Kasumi-1 (cell line): ENCODE measurements around the gene DNLZ.

Source experiments
- DNase-seq, 2 experiments: peaks; one replicate each; lab custom pipeline; 2025; lab: John Stamatoyannopoulos, UW

Gene DNLZ

DNA sequence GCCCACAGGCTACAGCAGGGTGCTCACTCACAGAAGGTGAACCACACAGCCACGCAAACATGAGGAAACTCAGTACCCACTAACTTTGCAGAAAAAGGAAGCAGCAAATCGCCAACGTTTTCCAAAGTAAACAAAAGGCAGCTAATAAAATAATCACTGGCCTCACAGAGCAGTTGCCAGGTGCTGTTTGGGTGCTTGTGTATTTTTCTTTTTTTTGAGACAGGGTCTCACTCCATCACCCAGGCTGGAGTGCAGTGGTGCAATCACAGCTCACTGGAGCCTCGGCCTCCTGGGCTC, 32.6 kb upstream of the DNLZ start:
- no peak for DNase-seq

DNA sequence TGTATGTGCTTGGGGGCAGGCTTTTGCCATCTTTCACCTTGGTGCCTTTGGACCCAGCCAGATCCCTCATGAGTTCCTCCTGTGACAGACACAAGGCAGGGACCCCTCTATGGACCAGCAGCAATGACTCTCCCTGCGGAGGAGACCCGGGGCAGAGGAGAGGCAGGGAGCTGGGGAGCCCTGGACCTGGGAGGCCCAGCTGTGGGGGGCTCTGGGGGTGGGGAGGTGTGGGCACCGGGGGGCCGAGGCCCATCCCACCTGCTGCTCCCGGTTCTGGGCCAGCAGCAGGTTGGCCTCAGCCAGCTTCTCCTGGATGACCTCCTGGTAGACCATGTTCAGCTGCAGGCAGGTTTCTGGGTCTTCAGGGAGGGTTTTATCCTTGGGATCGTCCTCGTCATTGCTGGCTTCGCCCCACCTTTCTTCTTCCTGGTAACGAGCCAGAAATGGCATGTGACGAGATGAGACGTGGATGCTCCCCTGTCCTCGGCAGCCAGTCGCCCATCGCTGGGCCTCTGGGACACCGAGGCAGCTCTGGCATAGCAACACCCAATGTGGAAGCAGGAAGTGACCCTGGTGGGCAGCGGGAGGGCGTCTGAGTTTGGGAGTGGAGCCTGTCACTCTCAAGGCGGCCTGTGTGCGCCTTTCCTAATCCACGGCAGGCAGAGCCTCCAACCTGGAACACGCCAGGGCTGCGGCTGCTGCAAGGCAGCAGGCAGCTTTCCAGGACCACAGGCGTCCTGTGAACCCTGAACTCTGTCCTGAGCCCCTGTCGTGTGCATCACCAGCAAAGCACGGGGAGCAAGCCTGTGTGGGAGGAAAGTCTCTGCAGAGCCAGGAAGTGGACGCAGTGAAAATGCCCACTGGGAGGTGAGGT, 32.0 kb upstream of the DNLZ start:
- DNase-seq: no peak

DNA sequence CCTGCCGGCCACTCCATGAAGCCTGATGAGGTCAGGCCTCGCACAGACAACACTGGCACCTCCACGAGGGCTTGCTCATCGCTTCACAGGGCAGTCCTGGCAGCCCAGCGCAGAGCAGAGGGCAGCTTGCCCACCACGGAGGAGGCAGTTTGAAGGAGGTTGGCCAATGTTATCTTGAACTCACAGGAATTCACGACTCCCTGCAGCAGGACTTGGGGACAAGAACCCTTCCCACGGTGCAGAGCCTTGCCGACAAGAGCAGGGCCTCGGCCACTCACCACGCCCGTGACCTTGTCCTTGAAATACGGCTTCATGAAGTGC, 31.4 kb upstream of the DNLZ start:
- no peak for DNase-seq

DNA sequence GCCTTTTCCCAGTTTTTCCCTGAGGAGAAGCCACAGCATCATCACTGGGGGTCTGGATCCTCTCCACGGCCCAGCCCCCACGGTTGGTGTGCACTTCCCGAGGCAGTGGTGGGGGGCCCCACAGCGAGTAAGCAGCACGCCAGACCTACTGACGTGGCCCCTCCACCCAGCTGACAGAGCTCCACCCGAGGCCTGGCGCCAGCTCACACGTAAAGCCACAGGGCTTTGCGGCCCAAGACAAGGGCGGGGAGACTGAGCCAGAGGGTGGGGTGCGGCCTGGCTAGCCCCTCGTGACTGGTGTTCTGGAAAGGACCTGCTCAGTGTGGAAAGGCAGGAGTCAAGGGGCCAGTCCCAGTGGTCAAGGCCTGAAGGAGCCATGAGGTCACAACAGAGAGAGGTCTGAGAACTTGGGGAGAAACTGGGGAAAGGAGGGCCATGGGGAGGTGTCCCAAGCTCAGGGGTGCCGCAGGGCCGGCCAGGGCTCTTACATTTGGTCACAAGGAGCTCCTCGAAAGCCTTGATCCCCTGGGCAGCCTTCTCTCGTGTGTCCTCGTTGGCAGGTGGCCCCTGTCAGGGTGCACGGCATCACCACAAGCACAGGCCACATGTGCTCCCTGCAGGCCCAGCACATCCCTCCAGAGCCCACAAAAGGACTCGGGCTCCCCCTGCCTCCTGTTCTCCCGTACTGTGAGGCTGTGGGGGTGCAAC, 30.9 kb upstream of the DNLZ start:
- DNase-seq: no peak

DNA sequence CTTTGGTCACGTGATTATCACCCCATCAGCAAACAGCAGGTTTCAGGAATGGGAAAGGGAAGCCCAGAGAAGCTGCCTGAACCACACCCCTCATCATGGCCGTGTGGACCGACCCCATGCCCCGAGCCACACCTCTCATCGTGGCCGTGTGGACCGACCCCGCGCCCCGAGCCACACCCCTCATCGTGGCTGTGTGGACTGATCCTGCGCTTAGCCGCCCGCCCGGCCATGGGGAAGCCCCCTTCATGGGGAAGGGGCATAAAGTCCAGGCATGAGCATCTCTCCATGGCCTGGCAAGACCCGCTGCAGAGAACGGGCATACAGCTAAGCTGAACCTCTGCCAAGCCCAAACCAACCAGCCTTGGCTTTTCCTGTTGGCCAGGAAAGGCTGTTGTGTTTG, 30.0 kb upstream of the DNLZ start:
- no peak for DNase-seq

DNA sequence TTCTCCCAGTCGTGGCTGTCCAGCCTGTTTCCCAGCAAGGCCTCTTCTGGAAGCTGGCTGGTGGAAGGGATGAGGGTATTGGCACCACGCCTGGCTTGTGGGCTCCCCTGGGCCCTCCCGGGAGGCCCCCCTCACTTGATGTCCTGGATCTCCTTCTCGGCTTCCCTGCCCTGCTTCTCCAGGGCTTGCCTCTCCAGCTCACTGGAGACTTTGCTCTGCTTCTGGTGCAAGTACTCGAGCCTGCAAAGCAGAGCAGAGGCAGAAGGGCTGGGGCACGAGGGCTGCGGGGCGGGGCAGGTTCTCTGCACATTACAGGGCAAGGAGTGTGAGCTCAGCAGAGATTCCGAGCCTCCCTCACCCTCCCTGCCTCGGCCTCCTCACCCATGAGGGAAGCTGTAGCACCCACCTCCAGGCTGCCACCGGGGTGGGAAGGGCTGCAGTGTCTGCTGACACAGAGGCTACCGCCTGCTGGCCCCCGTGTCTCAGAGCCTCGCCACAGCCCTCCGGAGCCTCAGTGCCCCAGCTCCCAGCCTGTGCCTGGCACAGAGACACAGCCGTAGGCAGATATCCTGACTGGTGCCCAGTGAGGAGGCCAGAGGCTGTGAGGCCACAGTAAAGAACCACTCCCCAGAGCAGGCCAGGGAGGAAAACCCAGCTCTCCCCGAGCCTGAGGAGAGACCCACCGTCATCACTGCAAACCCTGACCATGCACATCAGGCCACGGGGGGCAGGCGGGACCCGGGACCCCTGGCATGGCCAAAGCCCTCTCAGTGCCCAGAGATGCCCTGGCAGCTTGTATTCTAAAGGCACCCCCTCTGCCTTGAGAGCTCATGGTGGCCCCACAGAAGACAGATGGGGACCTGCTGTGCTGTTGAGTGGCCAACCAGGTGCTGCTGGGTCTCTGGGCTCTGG, 29.2 kb upstream of the DNLZ start:
- no peak for DNase-seq

DNA sequence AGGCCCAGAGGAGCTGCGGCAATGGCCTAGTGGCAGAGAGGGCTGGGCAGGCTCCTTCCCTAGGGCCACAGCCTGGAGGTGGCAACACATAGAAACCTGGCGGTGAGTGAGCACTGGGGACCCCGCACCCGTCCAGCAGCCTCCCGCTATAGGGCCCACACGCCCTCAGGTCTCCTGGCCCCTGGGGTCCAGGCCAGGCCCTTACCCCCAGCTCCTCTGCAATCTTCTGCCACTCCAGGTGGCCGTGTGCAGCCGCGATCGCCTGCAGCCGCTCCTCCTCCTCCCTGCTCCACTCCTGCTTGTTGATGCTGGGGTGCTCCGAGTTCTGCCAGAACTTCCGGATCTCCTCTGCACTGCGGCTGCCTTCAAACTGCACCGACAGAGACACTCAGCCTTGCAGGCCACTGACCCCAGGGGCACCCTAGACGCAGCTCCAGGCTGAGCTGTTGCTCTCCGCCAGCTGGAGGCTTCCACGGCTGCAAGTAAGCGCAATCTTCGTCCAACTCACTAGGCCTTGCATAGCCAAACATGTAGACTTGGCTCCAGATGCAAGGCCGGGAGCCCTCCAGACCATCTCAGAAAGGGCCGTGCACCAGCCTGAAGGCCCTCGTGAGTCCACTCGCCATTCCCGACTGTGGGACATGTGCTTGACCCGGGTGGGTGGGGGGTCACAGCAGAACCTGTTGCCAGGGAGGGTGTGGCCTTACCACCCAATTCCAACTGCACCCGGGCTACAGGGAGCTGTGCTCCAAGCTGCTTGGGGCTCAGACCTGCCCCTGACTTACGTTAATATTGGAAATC, 28.4 kb upstream of the DNLZ start:
- no peak for DNase-seq

DNA sequence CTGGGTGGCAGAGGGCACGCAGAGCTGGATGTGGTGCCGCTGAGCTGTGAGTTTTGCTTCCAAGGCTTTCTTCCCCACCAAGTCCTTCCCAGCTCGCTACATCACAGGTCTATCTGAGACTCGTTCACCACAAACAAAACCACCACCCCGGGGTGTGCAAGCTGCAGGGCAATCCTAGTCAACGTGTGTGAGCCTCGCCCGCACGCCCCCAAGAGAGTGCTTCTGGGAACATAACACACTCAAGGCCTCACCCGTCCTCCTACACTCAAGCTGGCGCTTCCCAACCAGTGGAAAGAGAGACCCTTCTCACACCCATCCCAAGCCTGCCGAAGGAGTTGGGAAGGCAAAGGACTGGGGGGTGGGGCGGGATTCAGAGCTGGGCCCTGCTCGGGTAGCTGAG, 25.9 kb upstream of the DNLZ start:
- no peak for DNase-seq

DNA sequence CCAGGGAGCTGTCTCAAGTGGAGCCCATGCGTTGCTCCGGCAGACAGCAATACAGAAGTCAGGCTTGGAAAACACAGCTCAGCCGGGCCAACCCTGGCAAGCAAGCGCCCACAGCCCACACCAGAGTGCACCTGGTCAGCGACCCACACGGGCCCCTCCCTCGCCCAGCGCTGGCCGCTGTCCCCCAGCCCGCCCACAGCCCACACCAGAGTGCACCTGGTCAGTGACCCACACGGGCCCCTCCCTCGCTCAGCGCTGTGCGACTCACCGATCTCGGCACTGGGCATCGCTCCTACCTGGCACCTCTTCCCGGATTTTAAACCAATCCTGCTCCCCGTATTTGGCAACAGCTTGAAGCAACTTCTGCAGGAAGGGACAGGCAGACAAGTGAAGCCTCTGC, 23.7 kb upstream of the DNLZ start:
- no peak for DNase-seq

DNA sequence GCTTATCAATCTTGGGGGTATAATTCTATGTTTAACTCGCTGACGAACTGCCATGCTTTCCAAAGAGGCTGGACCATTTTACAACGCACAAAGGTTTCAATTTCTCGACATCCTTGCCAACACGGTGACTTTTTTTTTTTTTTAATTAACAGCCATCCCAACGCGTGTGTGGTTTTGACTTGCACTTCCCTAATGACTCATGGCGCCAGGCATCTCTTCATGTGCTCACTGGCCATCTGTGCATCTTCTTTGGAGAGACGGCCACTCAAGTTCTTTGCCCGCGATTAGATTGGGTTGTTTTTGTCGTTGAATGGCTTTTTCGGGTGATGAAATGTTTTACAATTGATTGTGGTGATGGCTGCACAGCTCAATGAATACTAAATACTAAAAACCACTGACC, 22.5 kb upstream of the DNLZ start:
- no peak for DNase-seq

DNA sequence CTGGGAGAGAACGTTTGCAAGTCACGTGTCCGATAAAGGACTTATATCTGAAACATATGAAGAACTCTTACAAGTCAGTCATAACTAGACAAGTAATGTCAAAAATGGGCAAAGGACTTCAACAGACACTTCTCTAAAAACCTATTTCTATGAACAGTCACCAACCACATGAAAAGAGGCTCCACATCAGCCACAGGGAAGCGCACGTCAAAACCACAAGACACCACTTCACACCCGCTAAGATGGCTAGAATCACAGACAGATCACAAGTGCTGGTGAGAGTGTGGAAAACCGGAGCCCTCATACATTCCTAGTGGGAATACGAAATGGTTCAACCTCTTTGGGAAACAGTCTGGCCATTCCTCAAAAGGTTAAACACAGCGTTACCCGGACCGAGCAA, 21.5 kb upstream of the DNLZ start:
- DNase-seq: no peak

DNA sequence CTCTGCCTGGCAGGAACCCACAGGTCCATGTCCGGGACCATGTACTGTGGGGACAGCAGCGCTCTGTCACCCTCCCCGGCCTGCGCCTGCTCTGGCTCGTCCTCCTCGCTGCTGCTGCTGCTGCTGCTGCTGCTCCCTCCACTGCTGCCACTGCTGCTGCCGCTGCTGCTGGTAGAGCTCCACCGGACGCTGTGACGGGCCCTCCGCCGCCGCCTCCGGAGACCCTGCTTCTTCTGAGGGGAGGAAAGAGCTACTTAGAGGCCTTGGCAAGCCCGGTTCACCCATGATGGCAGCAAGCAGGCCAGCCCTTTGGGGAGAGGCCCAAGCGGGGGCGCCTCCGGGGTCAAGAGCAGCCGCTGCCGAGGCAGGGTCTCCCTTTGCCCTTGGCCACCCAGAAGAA, 19.9 kb upstream of the DNLZ start:
- no peak for DNase-seq

DNA sequence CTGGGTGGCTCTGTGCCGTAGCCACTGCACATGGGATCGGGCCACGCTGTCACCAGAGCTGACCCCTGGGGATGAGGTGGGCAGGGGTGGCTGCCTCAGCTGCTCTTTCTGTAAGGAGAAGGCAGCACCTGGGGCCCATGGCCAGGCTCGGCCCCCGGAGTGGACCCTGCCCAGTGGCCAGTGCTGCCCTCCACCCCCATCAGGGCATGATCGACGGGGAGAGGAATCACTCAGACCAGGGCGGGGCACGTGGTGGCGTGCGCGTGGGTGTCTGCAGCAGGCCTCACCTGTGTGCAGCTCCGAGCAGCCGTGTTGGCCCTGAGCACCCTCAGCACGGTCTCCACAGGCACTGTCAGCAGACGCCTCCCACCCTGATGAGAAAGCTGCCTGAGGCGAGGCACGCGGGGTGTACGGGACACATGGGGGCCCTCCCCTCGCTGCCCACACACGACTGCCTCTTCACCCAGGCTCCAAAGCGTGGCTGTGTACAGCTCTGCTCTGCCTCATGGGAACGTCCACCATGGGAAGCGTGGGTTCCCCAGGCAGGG, 18.5 kb upstream of the DNLZ start:
- no peak for DNase-seq

DNA sequence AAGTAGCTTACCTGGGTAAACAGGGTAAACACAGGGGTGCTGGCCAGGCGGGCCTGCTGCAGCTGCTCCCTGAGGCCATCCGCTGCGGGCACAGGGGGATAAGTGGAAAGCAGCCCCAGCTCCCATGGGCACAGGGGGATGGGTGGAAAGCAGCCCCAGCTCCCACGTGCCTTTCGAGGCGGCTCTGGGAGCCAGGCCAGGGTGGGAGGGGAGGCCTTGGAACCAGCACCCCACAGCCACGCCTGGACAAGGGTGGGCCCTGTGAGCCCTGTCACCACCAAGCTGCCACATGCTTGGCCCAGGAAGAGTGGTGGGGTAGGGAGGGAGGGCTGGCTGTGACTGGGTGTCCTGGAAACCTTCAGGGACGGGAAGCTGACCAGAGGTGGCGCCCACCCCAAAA, 17.8 kb upstream of the DNLZ start:
- DNase-seq: no peak

DNA sequence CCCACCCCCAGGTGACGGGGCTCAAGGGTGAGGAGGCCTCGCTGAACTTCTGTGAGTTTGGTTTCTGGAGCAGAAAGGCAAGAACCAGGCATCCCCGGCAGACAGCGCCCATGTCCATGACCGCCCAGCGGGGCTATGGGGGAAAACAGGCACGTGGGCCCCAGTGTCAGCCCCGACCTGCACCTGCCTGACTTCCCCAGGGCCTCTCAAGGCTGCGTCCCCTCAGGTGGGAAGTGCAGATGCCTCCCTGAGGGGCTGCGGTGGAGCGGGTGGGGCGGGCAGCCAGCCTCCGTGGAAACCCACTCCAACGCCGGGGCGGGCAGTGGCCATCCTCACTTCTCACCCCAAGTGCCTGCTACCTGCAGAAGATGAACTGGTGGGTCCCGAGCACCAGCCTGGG, 16.8 kb upstream of the DNLZ start:
- no peak for DNase-seq

DNA sequence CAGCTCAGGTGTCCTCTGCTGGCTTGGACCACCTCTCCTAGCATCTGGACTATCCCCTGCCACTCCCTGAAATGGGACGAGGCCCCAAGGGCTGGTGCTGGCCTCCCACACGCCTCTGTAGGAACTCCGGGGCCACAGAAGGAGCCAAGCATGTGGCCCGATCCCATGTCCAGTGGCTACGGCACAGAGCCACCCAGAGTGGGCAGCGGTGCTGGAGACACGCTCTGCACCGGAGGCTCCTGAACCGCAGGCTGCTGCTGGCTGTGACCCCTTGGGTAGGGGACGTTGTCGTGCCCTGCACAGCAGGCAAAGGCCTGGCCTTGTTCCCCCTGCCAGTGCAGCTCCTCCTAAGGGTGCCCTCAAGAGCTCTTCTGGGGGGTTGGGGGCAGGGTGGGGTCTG, 16.3 kb upstream of the DNLZ start:
- no peak for DNase-seq

DNA sequence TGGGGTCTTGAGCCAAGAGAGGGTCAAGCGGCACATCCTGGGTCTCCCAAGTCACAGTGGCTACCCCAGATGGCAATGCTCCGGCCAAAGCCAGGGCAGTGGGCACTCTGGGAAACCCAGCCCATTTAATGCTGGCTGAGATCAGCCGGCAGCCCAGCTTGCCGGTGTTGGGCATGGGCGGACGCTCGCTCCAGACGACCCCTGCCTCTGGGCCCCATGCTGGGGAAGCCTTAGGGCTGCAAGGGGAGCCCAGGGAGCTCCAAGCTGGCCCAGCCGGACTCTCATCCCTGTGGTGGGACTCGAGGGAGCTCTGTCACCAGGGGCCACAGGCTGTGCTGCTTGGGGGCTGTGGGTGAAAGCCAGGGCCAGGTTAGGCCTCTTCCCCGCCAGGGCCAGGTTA, 15.9 kb upstream of the DNLZ start:
- DNase-seq: no peak

DNA sequence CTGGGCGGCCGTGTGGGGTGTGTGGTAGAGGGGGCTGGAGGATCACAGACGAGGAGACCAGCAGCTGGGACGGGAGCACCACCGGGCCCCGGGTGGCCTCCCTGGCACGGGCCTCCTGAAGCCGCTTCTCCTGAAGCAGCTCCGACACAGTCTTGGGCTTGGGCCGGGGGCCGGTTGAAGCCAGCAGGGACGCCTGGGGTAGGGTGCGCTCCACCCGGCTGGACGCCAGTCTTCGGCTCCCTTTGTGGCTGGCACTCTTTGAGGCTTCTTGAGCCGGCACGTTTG, 15.4 kb upstream of the DNLZ start:
- no peak for DNase-seq

DNA sequence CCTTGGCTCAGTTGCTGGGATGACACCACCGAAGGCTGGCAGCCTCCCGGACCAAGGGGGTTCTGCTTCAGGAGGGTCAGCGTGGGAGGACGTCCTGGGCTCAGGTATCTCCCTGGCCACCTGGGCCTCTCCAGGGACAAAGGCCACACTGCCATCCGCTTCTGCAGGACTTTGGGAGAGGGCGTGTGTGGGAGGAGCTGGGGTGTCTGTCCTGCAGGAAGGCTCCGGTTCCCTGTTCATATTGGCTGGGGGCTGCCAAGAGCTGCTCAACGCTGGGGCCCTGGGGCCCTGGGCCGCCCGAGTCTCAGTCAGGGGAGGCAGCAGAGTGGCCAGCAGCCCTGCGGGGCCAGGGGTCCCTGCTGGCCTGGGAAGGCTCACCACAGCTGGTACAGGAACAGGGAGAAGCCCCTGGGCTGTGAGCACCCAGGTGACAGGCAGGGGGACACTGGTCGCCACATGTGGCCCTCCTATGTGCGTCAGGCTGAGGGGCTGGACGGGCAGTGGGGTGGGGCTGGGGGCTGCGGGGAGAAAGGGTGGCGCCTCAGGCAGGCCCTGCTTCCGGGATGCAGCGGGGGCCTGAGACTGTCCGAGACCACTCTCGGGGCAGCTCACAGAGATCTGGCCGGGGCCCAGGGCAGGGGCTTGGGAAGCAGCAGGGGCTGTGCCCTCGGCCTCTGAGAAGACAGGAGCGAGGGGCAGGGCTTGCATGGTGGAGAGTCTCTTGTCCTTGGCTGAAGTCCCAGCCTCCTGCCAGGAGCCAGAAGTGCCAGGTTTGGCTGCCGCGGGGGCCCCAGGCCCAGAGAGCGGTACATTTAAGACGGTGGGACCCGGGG, 14.8 kb upstream of the DNLZ start:
- DNase-seq: no peak

DNA sequence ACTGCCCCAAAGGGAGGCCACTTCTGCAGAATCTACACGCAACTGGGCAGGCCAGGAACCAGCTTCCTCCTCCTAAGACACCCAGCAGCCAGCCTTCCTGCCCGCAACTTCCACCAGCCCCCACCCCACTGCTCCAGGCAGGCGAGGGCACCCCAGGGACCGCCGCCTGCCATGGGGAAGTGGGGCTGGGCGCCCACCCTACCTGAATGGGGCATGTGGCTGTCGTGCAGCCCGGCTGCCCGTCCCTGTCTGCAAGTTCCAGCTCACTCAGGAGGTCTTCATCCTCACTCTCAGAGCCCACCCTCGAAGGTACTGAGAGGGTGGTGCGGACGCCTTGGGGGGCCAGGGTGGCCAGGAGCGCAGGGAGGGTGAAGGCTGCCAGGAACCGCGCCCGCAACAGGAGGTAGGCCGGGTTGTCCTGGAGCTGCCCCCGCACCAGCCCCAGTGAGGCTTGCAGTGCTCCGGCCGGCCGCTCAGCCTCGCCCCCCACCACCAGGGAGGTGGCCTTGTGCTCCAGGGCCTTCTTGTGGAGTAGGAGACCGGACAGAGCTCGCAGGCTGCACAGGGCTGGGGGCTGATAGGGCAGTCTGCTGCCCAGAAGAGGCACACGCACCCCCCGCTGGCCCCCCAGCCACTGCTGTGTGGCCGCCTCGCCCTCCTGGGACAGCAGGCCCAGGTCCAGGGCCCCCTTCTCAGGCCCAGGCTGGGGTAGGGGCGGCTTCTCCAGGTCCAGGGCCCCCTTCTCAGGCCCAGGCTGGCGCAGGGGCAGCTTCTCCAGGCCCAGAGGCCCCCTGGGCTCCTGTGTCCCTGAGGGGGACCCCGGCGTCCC, 14.0 kb upstream of the DNLZ start:
- DNase-seq: peak; percentile 29 to 54
